ENCODE results near the gene NGEF. TPM values are rescaled to one million over a fixed set of nuclear protein-coding genes. Genes with fewer than 3 reads are reported as not detected.

NGEF gene
- total and polyA plus RNA-seq, 3 donors from 2014 or later = 7.9 to 28.7 (median 15.6) TPM

- TF ChIP-seq, protein P1, sequence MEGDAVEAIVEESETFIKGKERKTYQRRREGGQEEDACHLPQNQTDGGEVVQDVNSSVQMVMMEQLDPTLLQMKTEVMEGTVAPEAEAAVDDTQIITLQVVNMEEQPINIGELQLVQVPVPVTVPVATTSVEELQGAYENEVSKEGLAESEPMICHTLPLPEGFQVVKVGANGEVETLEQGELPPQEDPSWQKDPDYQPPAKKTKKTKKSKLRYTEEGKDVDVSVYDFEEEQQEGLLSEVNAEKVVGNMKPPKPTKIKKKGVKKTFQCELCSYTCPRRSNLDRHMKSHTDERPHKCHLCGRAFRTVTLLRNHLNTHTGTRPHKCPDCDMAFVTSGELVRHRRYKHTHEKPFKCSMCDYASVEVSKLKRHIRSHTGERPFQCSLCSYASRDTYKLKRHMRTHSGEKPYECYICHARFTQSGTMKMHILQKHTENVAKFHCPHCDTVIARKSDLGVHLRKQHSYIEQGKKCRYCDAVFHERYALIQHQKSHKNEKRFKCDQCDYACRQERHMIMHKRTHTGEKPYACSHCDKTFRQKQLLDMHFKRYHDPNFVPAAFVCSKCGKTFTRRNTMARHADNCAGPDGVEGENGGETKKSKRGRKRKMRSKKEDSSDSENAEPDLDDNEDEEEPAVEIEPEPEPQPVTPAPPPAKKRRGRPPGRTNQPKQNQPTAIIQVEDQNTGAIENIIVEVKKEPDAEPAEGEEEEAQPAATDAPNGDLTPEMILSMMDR (IDR thresholded peaks at IDR 0.05) = no peak
- TF ChIP-seq POLR2A (IDR thresholded peaks at IDR 0.05) = no peak
- Histone ChIP-seq H3K36me3 (ENCODE audit: low read depth, missing control alignments) (no peaks in the 10 kb centered on the region), H3K4me1 (no peaks in the 10 kb centered on the region), H3K9me3 (no peaks in the 10 kb centered on the region), H3K27ac (no peak overlapping the region), H3K4me3 (no peak overlapping the region), H3K27me3 (no peaks in the 10 kb centered on the region)
- 92 to 93% methylated on average over 10 of the region's 10 CpGs for WGBS, 2 donors
- DNase-seq = no peak
- intact Hi-C loops (cut with DNase I; ENCODE audit: low total_unique reads) = no loop called here
Observed at GRCh38 chr2:232954691-232955090, 58.4 kb downstream of the NGEF start.

DNA sequence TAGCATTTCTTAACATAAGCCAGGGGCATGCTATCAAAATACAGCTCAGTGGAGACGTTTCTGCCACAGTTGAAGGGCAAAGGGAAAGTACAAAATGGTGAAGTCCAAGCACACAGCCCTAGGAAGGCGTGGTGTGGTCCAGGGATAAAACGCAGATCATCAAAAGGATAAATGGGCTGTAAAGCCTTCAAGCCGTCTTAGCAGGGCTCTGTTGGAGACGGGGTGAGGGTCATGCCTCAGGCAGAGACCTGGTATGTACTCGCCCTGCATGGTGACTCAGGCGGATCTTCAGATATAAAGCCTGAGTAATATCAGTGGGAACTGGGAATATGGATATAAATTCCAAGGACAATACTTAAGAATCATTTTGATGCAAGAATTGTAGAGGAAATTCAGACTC, 61.2 kb downstream of the NGEF start:
- intact Hi-C loops (cut with DNase I; ENCODE audit: low total_unique reads) = no loop called here
- Histone ChIP-seq H3K4me1 (no peaks in the 10 kb centered on the region), H3K27me3 (no peaks in the 10 kb centered on the region), H3K4me3 (no peak overlapping the region), H3K9me3 (no peaks in the 10 kb centered on the region), H3K36me3 (ENCODE audit: low read depth, missing control alignments) (no peaks in the 10 kb centered on the region), H3K27ac (no peak overlapping the region)
- no peak for DNase-seq
- 47 to 48% methylated on average over 7 of the region's 7 CpGs for WGBS, 2 donors
- TF ChIP-seq, protein P1 (IDR thresholded peaks at IDR 0.05) = no peak
- no peak for TF ChIP-seq POLR2A (IDR thresholded peaks at IDR 0.05)

DNA sequence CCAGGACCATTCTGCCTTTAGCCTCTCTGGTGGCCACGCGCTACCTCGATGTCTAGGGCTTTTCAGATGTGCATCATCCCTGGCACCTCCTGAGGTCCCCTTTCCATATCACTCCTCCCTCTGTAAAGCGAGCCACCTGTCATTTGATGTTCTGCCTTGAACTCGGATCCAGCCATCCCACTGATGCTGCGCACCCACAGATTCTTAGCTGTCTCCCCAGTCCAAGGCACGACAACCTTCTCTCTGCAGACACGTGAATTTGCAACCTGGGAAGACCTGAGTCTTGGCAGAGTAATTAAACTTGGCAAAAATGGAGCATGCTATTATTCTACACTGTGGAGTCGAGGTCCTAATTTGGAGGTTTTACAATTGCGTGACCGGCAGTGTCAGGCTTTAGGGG, 61.9 kb downstream of the NGEF start:
- no peak for DNase-seq
- H3K27me3 ChIP-seq = no peaks in the 10 kb centered on the region
- no peak for TF ChIP-seq POLR2A (IDR thresholded peaks at IDR 0.05)
- TF ChIP-seq, protein P1 (IDR thresholded peaks at IDR 0.05) = no peak
- no peaks in the 10 kb centered on the region for H3K4me1 ChIP-seq
- no peaks in the 10 kb centered on the region for H3K9me3 ChIP-seq
- H3K4me3 ChIP-seq = no peak overlapping the region
- WGBS, 2 donors = 81 to 92% methylated on average over 11 of the region's 11 CpGs
- no peaks in the 10 kb centered on the region for H3K36me3 ChIP-seq (ENCODE audit: low read depth, missing control alignments)
- H3K27ac ChIP-seq = no peak overlapping the region
- intact Hi-C loops (cut with DNase I; ENCODE audit: low total_unique reads) = no loop called here

DNA sequence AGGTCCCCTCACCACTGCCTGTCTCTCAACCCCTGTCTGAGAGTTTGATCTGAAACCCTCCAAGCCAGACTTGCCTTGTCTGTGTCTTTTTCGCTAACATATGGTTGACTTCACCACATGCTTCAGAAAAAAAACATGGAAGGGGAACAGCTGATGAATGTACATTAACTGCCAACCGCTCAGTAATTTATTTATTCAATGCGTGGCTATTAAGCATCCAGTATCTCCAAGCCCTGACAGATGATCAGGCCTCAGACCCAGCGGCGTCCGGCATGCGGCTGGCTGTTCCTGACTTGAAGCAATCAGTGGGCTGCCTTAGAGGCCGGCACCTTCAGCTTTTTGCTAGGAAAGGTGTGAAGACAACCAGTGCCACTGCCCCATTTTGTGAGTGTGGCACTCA, 62.3 kb downstream of the NGEF start:
- intact Hi-C loops (cut with DNase I; ENCODE audit: low total_unique reads) = no loop called here
- DNase-seq = no peak
- no peak overlapping the region for H3K27ac ChIP-seq
- WGBS, 2 donors = 71 to 80% methylated on average over 8 of the region's 8 CpGs
- no peak overlapping the region for H3K4me3 ChIP-seq
- H3K4me1 ChIP-seq = no peaks in the 10 kb centered on the region
- H3K9me3 ChIP-seq = no peaks in the 10 kb centered on the region
- no peaks in the 10 kb centered on the region for H3K36me3 ChIP-seq (ENCODE audit: low read depth, missing control alignments)
- H3K27me3 ChIP-seq = no peaks in the 10 kb centered on the region
- no peak for TF ChIP-seq POLR2A (IDR thresholded peaks at IDR 0.05)
- TF ChIP-seq, protein P1 (IDR thresholded peaks at IDR 0.05) = no peak

DNA sequence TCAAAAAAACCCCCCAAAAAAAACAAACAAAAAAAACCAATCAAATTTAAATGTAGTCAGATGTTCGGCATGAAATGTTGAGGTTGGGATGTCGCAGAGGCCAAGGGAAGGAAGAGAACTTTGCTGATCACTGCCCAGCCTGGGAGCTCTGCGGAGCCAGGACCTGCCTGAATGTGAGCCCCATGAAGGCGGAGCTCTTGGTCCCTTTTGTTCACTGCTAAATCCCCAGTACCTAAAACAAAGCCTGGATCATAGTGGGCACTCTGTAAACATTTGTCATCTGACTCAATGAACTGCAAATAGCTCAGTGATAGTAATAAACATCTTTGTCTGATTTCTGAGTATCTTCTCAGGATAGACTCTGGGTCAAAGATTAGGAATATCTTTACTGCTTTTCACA, 64.0 kb downstream of the NGEF start:
- no peak for DNase-seq
- H3K27me3 ChIP-seq = no peaks in the 10 kb centered on the region
- H3K27ac ChIP-seq = no peak overlapping the region
- H3K4me3 ChIP-seq = no peak overlapping the region
- no peaks in the 10 kb centered on the region for H3K9me3 ChIP-seq
- no peaks in the 10 kb centered on the region for H3K36me3 ChIP-seq (ENCODE audit: low read depth, missing control alignments)
- no peak for TF ChIP-seq POLR2A (IDR thresholded peaks at IDR 0.05)
- TF ChIP-seq, protein P1 (IDR thresholded peaks at IDR 0.05) = no peak
- no peaks in the 10 kb centered on the region for H3K4me1 ChIP-seq
- intact Hi-C loops (cut with DNase I; ENCODE audit: low total_unique reads) = no loop called here
- 95 to 97% methylated on average over 4 of the region's 4 CpGs for WGBS, 2 donors
